ENCODE data around the gene BICRAL.

Gene BICRAL

DNA sequence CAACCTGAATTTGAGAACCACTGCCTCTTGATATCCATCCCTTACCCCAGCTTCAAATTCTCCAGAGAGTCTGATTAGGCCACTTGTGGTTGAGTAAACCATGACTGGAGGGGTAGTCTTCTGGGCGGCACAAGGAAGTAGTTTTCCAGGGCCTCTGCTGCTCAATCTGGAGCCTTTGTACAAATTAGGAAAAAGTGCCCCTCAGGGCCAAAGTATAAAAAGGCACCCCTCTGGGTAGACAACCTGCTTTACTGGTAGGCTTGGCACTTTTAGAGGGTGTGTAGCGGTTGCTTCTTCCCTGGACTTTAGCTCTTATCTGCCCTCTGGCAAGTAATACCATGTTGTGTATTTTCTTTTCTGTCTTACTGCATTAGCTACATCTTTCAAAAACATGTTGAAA lies 64.7 kb downstream of the BICRAL start:
- TF ChIP-seq, protein P1, sequence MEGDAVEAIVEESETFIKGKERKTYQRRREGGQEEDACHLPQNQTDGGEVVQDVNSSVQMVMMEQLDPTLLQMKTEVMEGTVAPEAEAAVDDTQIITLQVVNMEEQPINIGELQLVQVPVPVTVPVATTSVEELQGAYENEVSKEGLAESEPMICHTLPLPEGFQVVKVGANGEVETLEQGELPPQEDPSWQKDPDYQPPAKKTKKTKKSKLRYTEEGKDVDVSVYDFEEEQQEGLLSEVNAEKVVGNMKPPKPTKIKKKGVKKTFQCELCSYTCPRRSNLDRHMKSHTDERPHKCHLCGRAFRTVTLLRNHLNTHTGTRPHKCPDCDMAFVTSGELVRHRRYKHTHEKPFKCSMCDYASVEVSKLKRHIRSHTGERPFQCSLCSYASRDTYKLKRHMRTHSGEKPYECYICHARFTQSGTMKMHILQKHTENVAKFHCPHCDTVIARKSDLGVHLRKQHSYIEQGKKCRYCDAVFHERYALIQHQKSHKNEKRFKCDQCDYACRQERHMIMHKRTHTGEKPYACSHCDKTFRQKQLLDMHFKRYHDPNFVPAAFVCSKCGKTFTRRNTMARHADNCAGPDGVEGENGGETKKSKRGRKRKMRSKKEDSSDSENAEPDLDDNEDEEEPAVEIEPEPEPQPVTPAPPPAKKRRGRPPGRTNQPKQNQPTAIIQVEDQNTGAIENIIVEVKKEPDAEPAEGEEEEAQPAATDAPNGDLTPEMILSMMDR (IDR thresholded peaks at IDR 0.05; ENCODE audit: control insufficient read depth, extremely low read depth, insufficient read depth): no peak
- no peak overlapping the region for H3K4me3 ChIP-seq (ENCODE audit: low read depth, low read length)
- DNase-seq (ENCODE audit: low read depth): no peak

DNA sequence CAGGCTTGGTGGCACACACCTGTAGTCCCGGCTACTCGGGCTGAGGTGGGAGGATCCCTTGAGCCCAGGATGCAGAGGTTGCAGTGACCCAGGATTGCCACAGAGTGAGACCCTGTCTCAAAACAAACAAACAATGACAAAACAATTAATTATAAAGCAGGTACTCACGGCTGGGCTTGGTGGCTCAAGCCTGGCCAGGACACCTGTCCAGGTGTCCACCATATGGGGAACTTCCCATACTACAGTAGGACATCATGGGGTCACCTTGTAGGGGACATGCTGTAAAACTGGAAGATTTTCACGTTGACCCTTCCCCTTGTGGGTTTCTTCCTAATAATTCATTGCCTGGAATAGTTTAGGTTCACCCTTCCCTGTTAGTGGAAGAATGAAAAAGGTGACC lies 66.8 kb downstream of the BICRAL start:
- DNase-seq (ENCODE audit: low read depth): no peak
- no peak overlapping the region for H3K4me3 ChIP-seq (ENCODE audit: low read depth, low read length)
- TF ChIP-seq, protein P1 (IDR thresholded peaks at IDR 0.05; ENCODE audit: control insufficient read depth, extremely low read depth, insufficient read depth): no peak

DNA sequence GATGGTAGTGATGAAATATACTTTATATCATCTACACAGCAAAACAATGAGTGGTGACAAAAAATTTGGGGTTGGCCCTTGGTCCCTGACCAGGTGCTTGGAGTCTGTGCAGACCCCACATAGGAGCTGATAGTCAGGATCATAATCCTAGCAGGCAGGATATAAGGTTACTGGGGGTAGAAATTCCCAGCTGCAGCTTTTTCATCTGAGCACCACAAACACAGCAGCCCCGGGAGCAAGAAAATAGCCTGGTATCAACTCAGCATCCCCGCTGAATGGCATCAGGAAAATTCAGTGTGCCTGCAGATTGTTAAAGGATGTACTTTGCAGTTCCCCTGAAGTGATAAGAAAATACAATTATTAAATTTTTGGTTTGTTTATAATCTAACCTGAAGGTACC lies 69.7 kb downstream of the BICRAL start:
- no peak overlapping the region for H3K4me3 ChIP-seq (ENCODE audit: low read depth, low read length)
- no peak for DNase-seq (ENCODE audit: low read depth)
- TF ChIP-seq, protein P1 (IDR thresholded peaks at IDR 0.05; ENCODE audit: control insufficient read depth, extremely low read depth, insufficient read depth): no peak

DNA sequence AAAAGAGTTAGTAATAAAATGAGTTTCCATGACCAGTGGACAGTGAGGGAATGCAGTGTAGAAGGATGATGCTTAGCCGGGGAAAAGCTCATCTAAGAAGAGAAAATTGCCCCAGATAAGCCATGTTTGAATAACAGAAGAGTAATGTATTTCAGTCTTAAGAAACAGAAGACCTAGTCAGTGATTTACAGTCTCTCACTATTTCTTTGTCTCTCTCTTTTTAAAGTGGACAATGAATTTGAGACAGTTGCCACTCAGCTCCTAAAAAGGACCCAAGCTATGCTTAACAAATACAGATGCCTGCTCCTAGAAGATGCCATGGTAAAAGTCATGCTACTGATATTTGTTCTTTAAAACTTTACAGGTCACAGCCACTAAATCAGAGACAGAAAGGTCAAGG lies 78.2 kb downstream of the BICRAL start:
- TF ChIP-seq, protein P1 (IDR thresholded peaks at IDR 0.05; ENCODE audit: control insufficient read depth, extremely low read depth, insufficient read depth): no peak
- H3K4me3 ChIP-seq (ENCODE audit: low read depth, low read length): no peak overlapping the region
- DNase-seq (ENCODE audit: low read depth): no peak

DNA sequence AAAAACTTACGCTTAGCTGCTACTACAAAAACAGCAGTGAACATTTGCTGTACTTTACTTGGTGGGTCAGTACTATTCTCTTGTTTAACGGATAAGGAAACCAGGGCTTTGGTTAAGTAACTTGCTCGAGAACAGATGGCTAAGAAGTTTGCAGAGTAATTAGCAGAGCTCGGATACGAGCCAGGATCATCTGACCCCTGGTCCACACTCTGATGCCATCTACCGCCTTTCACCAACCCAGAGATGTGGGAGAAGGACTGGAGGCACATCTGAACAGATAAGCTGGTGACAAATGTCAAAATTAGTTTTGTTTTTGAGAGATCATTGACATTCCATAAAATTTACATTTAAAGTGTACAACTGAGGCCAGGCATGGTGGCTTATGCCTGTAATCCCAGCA lies 78.6 kb downstream of the BICRAL start:
- TF ChIP-seq, protein P1 (IDR thresholded peaks at IDR 0.05; ENCODE audit: control insufficient read depth, extremely low read depth, insufficient read depth): no peak
- no peak overlapping the region for H3K4me3 ChIP-seq (ENCODE audit: low read depth, low read length)
- DNase-seq (ENCODE audit: low read depth): no peak

DNA sequence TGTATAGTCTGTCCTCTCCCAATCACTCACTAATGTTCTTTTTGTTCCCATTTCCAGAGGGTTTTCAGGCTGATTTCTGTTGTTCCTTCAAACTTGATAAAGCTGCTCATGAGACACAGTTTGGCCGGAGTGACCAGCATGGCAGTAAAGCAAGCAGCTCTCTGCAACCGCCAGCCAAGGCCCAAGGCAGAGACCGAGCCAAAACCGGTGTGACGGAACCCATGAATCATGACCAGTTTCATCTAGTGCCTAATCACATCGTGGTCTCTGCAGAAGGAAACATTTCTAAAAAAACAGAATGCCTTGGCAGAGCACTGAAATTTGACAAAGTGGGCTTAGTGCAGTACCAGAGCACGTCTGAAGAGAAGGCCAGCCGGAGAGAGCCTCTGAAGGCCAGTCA lies 82.8 kb downstream of the BICRAL start:
- H3K4me3 ChIP-seq (ENCODE audit: low read depth, low read length): no peak overlapping the region
- DNase-seq (ENCODE audit: low read depth): no peak
- TF ChIP-seq, protein P1 (IDR thresholded peaks at IDR 0.05; ENCODE audit: control insufficient read depth, extremely low read depth, insufficient read depth): no peak

DNA sequence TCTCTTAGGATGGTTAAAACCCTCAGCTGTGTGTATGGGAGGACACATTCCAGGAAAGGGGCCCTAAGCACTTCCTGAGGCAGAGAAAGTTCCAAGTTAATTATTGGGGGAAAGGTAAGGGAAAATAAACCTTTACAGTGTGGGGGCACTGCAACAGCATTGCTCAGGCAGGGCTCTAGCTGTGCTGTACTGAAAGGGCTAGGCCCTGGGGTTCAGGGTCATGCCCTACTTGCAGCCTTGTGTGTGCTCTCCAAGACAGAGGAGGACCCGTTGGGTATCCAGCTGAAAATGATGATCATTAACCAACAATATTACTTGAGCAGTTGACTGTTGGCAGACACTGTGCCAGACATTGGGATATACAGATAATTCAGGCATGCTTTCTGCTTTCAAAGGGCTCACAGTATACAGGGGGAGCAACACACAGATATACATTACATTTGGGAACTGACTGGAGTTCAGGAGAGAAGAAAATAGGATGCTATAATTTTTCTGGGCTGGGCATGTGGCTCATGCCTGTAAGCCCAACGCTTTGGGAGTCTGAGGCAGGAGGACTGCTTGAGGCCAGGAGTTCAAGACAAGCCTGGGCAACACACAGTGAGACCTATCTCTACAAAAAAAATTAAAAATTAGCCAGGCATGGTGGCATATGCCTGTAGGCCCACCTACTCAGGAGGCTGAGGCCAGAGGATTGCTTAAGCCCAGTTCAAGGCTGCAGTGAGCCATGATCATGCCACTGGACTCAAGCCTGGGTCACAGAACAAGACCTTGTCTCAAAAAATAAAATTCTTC lies 88.5 kb downstream of the BICRAL start:
- H3K4me3 ChIP-seq (ENCODE audit: low read depth, low read length): no peak overlapping the region
- TF ChIP-seq, protein P1 (IDR thresholded peaks at IDR 0.05; ENCODE audit: control insufficient read depth, extremely low read depth, insufficient read depth): no peak
- DNase-seq (ENCODE audit: low read depth): no peak
